T-helper 2 cell treated with Interferon-gamma antibody and Interleukin-4, amounts not matched to agents 100 ng/mL and 5 ng/mL, for 36 hours (primary cell): ENCODE results near the gene MRPL43. TPM values are rescaled to one million over a fixed set of nuclear protein-coding genes. Genes with fewer than 3 reads are reported as not detected.
"Not testable (repeated sequence)": the region's sequence is repeated elsewhere in the genome, so short reads cannot be mapped to it uniquely, and the experiment has no call there.

Experiments used
- intact Hi-C: fragments of 100-400 bp; cut with micrococcal nuclease; formaldehyde crosslinking; loops from one replicate; pipeline ENCODE4 v1.15.1; 2023
- total RNA-seq: library from RNA; stranded (reverse); gene quantifications from 2 replicates; pipeline ENCODE4 v1.2.3, GENCODE V29; 2022

Gene MRPL43
- total RNA-seq, 1 donor from 2014 or later = 48.2 TPM

- intact Hi-C loops = no loop called here
Measured at GRCh38 chr10:100984672-100985177, 2.6 kb downstream of the MRPL43 start.

GRCh38 chr10:100983868-100984671, 3.2 kb downstream of the MRPL43 start:
- intact Hi-C loops = no loop called here

GRCh38 chr10:100982916-100983830, 4.1 kb downstream of the MRPL43 start:
- intact Hi-C loops = no loop called here

- intact Hi-C loops = no loop called here
Measured at GRCh38 chr10:100981178-100981772, 6.0 kb downstream of the MRPL43 start.

DNA sequence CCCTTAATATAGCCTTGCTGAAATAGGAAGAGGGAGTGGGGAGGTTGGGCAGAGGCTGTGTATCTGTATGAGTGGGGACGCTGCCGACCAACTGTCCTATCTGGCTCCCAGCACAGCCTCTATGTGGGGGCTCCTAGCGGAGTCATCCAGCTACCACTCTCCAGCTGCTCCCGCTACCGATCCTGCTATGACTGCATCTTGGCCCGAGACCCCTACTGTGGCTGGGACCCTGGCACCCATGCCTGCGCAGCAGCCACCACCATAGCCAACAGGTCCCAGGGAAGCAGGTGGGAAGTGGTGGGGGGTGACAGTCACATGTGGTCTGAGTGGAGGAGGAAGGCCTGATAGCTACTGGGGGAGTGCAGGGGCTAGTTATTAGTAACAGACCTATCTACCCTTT, 6.6 kb downstream of the MRPL43 start:
- intact Hi-C loops = no loop called here

GRCh38 chr10:100980311-100980710, 7.0 kb downstream of the MRPL43 start:
- intact Hi-C loops = no loop called here

DNA sequence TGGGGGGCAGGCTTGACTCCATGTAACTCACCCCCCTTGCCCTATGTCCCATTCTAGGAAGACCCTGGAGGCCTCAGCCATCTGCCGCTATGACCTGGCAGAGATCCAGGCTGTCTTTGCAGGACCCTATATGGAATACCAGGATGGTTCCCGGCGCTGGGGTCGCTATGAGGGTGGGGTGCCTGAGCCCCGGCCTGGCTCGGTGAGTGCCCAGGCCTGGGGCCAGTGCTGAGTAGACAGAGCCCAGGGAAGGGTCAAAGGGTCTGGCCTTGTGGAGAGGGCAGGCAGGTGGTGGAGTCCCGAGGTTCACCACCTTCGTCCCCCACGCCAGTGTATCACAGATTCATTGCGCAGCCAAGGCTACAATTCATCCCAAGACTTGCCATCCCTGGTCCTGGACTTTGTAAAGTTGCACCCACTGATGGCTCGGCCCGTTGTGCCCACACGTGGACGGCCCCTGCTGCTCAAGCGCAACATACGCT, 7.5 kb downstream of the MRPL43 start:
- intact Hi-C loops = no loop called here

GRCh38 chr10:100978901-100979195, 8.4 kb downstream of the MRPL43 start:
- intact Hi-C loops = no loop called here

GRCh38 chr10:100978121-100978900, 9.0 kb downstream of the MRPL43 start:
- intact Hi-C loops = no loop called here

DNA sequence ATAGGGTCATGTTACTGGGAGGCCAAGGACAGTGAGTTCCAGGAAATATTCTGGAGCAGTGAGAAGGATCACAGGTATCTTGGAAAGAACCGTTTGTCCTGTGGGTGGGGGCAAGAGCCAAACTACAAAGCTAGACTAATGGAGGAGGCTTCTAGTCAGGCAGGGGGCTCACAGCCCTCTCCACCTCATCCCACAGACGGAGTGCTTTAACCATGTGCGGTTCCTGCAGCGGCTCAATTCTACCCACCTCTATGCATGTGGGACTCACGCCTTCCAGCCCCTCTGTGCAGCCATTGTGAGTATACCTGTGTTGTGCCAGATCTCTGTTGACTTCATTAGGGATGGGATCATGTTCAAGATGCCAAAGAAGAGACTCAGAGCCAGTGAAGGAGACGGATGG, 9.9 kb downstream of the MRPL43 start:
- intact Hi-C loops = no loop called here

GRCh38 chr10:100976906-100977305, 10.4 kb downstream of the MRPL43 start:
- intact Hi-C loops = no loop called here

DNA sequence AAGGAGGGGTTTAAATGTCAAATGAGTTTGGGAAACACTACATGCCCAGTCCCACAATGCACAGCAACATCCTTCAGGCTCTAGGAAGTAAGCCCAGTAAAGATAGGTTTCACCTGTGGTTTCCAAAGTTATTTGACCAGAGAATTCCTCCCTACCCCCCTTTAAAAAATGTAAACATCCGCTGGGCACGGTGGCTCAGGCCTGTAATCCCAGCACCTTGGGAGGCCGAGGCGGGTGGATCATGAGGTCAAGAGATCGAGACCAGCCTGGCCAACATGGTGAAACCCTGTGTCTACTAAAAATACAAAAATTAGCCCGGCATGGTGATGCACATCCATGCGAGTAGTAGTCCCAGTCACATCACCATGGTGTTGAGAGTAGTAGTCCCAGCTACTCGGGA, 11.9 kb downstream of the MRPL43 start:
- intact Hi-C loops = not testable (repeated sequence)

- intact Hi-C loops = no loop called here
Measured at GRCh38 chr10:100972904-100973535, 14.3 kb downstream of the MRPL43 start.

GRCh38 chr10:100972115-100972903, 15.0 kb downstream of the MRPL43 start:
- intact Hi-C loops = no loop called here

- intact Hi-C loops = loop anchor here (2.0 kb wide), 1 partner anchor 16 kb away; the partner anchor contains the start of genes MRPL43 and TWNK
Measured at GRCh38 chr10:100970914-100971811, 16.1 kb downstream of the MRPL43 start.

- intact Hi-C loops = loop anchor here (2.0 kb wide), 1 partner anchor 17 kb away; the partner anchor contains the start of genes MRPL43 and TWNK
Measured at GRCh38 chr10:100970076-100970913, 17.0 kb downstream of the MRPL43 start.
